ENCODE data around the gene STK17B. TPM values are rescaled to one million over a fixed set of nuclear protein-coding genes. Genes with fewer than 3 reads are reported as not detected.

Gene STK17B
- total RNA-seq, 1 donor from 2014 or later: 42.6 TPM

DNA sequence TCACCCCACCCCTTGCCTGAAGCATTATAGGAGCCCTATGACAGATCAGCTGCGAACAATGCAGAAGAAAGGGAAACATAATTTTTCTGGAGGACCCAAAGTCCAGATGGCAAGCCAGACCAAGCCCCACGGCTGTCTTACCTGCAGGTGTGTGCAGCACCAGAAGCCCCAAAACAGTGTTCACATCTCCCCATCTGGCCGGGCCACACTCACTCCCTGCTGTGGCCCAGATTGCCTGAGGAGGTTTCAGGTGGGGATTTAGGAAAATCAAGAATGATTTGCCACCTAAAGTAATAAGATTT is 11.7 kb upstream of the STK17B start:
- Histone ChIP-seq H4K20me1 (ENCODE audit: insufficient read depth, low read length) (no peaks in the 10 kb centered on the region), H3K4me2 (ENCODE audit: low read length) (no peak overlapping the region), H3K9me3 (ENCODE audit: insufficient read depth, low read depth, low read length) (no peaks in the 10 kb centered on the region), H3K4me1 (ENCODE audit: insufficient read depth, low read length) (no peaks in the 10 kb centered on the region), H3K27ac (ENCODE audit: low read depth, low read length) (no peak overlapping the region), H3K9ac (ENCODE audit: low read length) (no peak overlapping the region), H3K4me3 (ENCODE audit: insufficient read depth, low read depth, low read length) (no peak overlapping the region), H3K79me2 (ENCODE audit: insufficient read depth, low read length) (no peaks in the 10 kb centered on the region), H3K27me3 (ENCODE audit: insufficient read depth, low read length) (no peaks in the 10 kb centered on the region), H3K36me3 (ENCODE audit: insufficient read depth, low read length) (no peaks in the 10 kb centered on the region), H2AFZ (ENCODE audit: low read depth, low read length) (no peak overlapping the region)
- H3K9me3 Mint-ChIP-seq (ENCODE audit: unreplicated experiment): no peaks in the 10 kb centered on the region
- no peak for TF ChIP-seq EZH2 (IDR thresholded peaks at IDR 0.05; ENCODE audit: insufficient read depth, low read length)
- TF ChIP-seq, protein P1, sequence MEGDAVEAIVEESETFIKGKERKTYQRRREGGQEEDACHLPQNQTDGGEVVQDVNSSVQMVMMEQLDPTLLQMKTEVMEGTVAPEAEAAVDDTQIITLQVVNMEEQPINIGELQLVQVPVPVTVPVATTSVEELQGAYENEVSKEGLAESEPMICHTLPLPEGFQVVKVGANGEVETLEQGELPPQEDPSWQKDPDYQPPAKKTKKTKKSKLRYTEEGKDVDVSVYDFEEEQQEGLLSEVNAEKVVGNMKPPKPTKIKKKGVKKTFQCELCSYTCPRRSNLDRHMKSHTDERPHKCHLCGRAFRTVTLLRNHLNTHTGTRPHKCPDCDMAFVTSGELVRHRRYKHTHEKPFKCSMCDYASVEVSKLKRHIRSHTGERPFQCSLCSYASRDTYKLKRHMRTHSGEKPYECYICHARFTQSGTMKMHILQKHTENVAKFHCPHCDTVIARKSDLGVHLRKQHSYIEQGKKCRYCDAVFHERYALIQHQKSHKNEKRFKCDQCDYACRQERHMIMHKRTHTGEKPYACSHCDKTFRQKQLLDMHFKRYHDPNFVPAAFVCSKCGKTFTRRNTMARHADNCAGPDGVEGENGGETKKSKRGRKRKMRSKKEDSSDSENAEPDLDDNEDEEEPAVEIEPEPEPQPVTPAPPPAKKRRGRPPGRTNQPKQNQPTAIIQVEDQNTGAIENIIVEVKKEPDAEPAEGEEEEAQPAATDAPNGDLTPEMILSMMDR (IDR thresholded peaks at IDR 0.05; ENCODE audit: insufficient read depth, low read depth, low read length): no peak
- H3K4me3 Mint-ChIP-seq (ENCODE audit: unreplicated experiment): no peak overlapping the region
- H3K27me3 Mint-ChIP-seq (ENCODE audit: low read depth, unreplicated experiment): no peaks in the 10 kb centered on the region
- no peak for DNase-seq (ENCODE audit: low read depth)
- H3K4me1 Mint-ChIP-seq (ENCODE audit: low read depth, unreplicated experiment): peaks cover 4% of the 10 kb centered on the region
- no peaks in the 10 kb centered on the region for H3K36me3 Mint-ChIP-seq (ENCODE audit: low read depth, unreplicated experiment)
- no peak for FAIRE-seq
- H3K27ac Mint-ChIP-seq (ENCODE audit: unreplicated experiment): no peak overlapping the region

DNA sequence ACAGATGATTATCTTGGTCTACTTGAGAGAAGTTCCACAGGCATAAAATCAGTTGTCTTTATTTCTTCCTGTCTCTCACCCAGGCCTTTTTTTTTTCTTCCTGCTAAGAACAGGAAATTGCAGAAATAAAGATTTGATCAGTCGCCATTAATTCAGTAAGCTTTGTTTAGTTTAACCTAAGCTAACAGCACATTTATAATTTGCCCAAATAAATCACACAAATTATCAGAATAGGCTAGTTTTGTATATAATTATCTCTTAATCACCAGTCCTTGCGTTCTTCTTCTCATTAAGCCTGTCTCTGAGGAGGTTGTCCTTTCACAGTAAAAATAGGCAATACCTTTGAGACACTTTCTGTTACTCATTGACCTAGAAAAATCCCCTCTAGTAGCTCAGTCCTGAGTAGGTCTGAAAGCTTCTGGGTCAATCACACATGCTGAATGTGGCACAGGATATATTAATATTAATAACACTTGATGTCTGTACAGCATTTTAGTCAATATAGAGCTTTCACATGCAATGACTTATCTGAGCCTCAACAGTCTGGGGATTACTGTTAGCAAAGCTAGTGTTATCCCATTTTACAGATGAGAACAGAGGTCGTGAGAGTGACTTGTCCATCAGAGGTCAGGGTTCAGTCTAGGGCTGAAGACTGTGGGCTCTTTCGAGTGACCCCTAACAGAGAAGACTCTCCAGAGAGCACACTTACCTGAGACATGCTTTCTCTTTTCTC is 11.2 kb upstream of the STK17B start:
- Mint-ChIP-seq H3K36me3 (ENCODE audit: low read depth, unreplicated experiment) (no peaks in the 10 kb centered on the region), H3K9me3 (ENCODE audit: unreplicated experiment) (no peaks in the 10 kb centered on the region), H3K27ac (ENCODE audit: unreplicated experiment) (no peak overlapping the region), H3K4me1 (ENCODE audit: low read depth, unreplicated experiment) (peaks cover 4% of the 10 kb centered on the region), H3K27me3 (ENCODE audit: low read depth, unreplicated experiment) (no peaks in the 10 kb centered on the region), H3K4me3 (ENCODE audit: unreplicated experiment) (no peak overlapping the region)
- Histone ChIP-seq H3K4me1 (ENCODE audit: insufficient read depth, low read length) (no peaks in the 10 kb centered on the region), H3K27ac (ENCODE audit: low read depth, low read length) (no peak overlapping the region), H2AFZ (ENCODE audit: low read depth, low read length) (no peak overlapping the region), H3K4me3 (ENCODE audit: insufficient read depth, low read depth, low read length) (no peak overlapping the region), H4K20me1 (ENCODE audit: insufficient read depth, low read length) (no peaks in the 10 kb centered on the region), H3K4me2 (ENCODE audit: low read length) (no peak overlapping the region), H3K9ac (ENCODE audit: low read length) (no peak overlapping the region), H3K36me3 (ENCODE audit: insufficient read depth, low read length) (no peaks in the 10 kb centered on the region), H3K27me3 (ENCODE audit: insufficient read depth, low read length) (no peaks in the 10 kb centered on the region), H3K9me3 (ENCODE audit: insufficient read depth, low read depth, low read length) (no peaks in the 10 kb centered on the region), H3K79me2 (ENCODE audit: insufficient read depth, low read length) (no peaks in the 10 kb centered on the region)
- DNase-seq (ENCODE audit: low read depth) (no peak), FAIRE-seq (no peak)
- TF ChIP-seq, protein P1 (IDR thresholded peaks at IDR 0.05; ENCODE audit: insufficient read depth, low read depth, low read length): no peak
- no peak for TF ChIP-seq EZH2 (IDR thresholded peaks at IDR 0.05; ENCODE audit: insufficient read depth, low read length)

DNA sequence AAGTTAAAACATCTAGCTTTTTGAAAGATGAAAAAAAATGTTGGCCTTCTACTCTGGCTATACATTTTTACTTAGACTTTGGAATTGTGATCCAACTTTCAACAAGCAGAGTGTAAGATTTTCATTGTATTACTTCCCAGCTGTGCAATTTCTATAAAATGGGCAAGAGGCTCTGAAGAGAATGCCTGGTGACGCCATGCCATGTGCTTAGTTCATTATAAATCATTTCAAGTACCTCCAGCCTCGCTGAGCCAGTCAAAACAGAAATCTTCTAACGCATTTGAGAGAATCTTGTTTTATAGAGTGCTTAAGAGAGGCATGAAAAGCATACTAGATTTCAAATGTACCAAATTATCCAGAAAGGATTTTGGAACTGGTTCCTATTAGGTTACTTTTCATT is 10.1 kb upstream of the STK17B start:
- H2AFZ ChIP-seq (ENCODE audit: low read depth, low read length): no peak overlapping the region
- Mint-ChIP-seq H3K27me3 (ENCODE audit: low read depth, unreplicated experiment) (no peaks in the 10 kb centered on the region), H3K36me3 (ENCODE audit: low read depth, unreplicated experiment) (no peaks in the 10 kb centered on the region), H3K4me3 (ENCODE audit: unreplicated experiment) (no peak overlapping the region), H3K4me1 (ENCODE audit: low read depth, unreplicated experiment) (peaks cover 4% of the 10 kb centered on the region), H3K27ac (ENCODE audit: unreplicated experiment) (no peak overlapping the region), H3K9me3 (ENCODE audit: unreplicated experiment) (no peaks in the 10 kb centered on the region)
- TF ChIP-seq EZH2 (IDR thresholded peaks at IDR 0.05; ENCODE audit: insufficient read depth, low read length): no peak
- TF ChIP-seq, protein P1 (IDR thresholded peaks at IDR 0.05; ENCODE audit: insufficient read depth, low read depth, low read length): no peak
- H3K4me1 ChIP-seq (ENCODE audit: insufficient read depth, low read length): no peaks in the 10 kb centered on the region
- DNase-seq (ENCODE audit: low read depth) (no peak), FAIRE-seq (no peak)
- H3K27me3 ChIP-seq (ENCODE audit: insufficient read depth, low read length): peaks cover 4% of the 10 kb centered on the region
- H3K4me2 ChIP-seq (ENCODE audit: low read length): no peak overlapping the region
- H4K20me1 ChIP-seq (ENCODE audit: insufficient read depth, low read length): no peaks in the 10 kb centered on the region
- no peaks in the 10 kb centered on the region for H3K79me2 ChIP-seq (ENCODE audit: insufficient read depth, low read length)
- no peaks in the 10 kb centered on the region for H3K9me3 ChIP-seq (ENCODE audit: insufficient read depth, low read depth, low read length)
- H3K36me3 ChIP-seq (ENCODE audit: insufficient read depth, low read length): no peaks in the 10 kb centered on the region
- H3K27ac ChIP-seq (ENCODE audit: low read depth, low read length): no peak overlapping the region
- H3K9ac ChIP-seq (ENCODE audit: low read length): no peak overlapping the region
- no peak overlapping the region for H3K4me3 ChIP-seq (ENCODE audit: insufficient read depth, low read depth, low read length)
